ENCODE data around the gene EML6. TPM values are rescaled to one million over a fixed set of nuclear protein-coding genes. Genes with fewer than 3 reads are reported as not detected.

EML6 gene
- total and polyA plus RNA-seq, 10 of the 15 experiments (the other 5 are each of a cell fraction or from before 2014, with no cell fraction given): 0.09 to 0.67 (median 0.21) TPM

DNA sequence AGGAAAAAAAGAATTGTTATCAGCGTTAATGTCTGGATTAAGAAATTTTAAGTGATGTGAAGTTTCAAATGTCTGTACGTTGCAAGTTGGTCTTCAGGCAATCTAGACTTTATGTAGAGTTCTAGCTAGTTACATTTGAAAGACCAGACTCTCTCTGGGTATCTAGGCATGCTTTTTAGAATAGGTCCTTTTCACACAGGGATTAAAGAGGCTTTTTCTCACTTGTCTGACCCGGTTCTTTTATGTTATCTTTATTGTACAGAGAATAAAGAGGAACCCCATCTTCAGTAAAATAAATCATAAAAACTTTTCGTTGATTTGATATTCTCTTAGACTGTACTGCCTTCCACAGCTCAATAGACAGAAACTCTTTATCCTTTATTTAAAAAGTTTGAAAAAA, 8.5 kb upstream of the EML6 start:
- no peaks in the 10 kb centered on the region for H3K4me1 ChIP-seq (ENCODE audit: control insufficient read depth, insufficient read depth, low read length)
- SMC1A ChIA-PET (ENCODE audit: uncharacterized antibody, unreplicated experiment): interaction anchor here (1.1 to 2.0 kb wide), 3 partner anchors 12 to 49 kb away, joined by 3 to 6 read pairs (median 3); no protein-coding TSS in a partner anchor
- in situ Hi-C loops (cut with MboI) (loop anchor here (25.0 kb wide), 1 partner anchor 603 kb away; the partner anchor contains the start of gene ACYP2), intact Hi-C loops (cut with micrococcal nuclease; ENCODE audit: unreplicated experiment) (no loop called here)
- no peaks in the 10 kb centered on the region for H3K79me2 ChIP-seq (ENCODE audit: control insufficient read depth, insufficient read depth, low read length)
- no peak for FAIRE-seq
- no peak overlapping the region for H3K4me2 ChIP-seq (ENCODE audit: control insufficient read depth, insufficient read depth)
- DNase-seq (ENCODE audit: low read depth, low spot score): no peak
- H3K27me3 ChIP-seq (replicated peaks in 1 of 2; ENCODE audit: control insufficient read depth in 2 of 2, insufficient read depth in 2 of 2, low read length in 1 of 2): peaks cover 0 to 6% of the 10 kb centered on the region in 2 experiments
- H3K9me3 ChIP-seq (replicated peaks; ENCODE audit: control insufficient read depth, insufficient read depth, low read length): no peaks in the 10 kb centered on the region
- H4K20me1 ChIP-seq (ENCODE audit: control insufficient read depth, insufficient read depth): no peaks in the 10 kb centered on the region
- ATAC-seq: no peak
- no peaks in the 10 kb centered on the region for H3K36me3 ChIP-seq (ENCODE audit: control insufficient read depth in 2 of 2, insufficient read depth in 2 of 2, low read length in 1 of 2)
- no TSS peak for BruUV-seq (replicated peaks)
- RAD21 ChIA-PET (ENCODE audit: unreplicated experiment): interaction anchor here (0.9 kb wide), 1 partner anchor 36 kb away, joined by 3 read pairs; no protein-coding TSS in a partner anchor
- CTCF ChIA-PET: interaction anchor here (0.8 to 4.0 kb wide), 3 partner anchors 9 to 460 kb away, joined by 3 to 26 read pairs (median 5); no protein-coding TSS in a partner anchor
- H3K27ac ChIP-seq (ENCODE audit: control insufficient read depth, insufficient read depth): no peak overlapping the region
- H3K4me3 ChIP-seq: no peak overlapping the region
- TF ChIP-seq SMAD1 (IDR thresholded peaks at IDR 0.05; ENCODE audit: low read depth, partially characterized antibody) (no peak), RBBP5 (conservative IDR thresholded peaks at IDR 0.05) (no peak), TAF1 (IDR thresholded peaks at IDR 0.05; ENCODE audit: borderline replicate concordance, low read depth, low read length) (no peak), ZSCAN29 (IDR thresholded peaks at IDR 0.05) (no peak), NR2F1 (conservative IDR thresholded peaks at IDR 0.05) (no peak), ZZZ3 (IDR thresholded peaks at IDR 0.05; ENCODE audit: control insufficient read depth, insufficient read length, low read depth) (no peak), SUPT20H (IDR thresholded peaks at IDR 0.05; ENCODE audit: borderline replicate concordance, control insufficient read depth, low read depth, low read length) (no peak), HDAC6 (IDR thresholded peaks at IDR 0.05; ENCODE audit: unreplicated experiment) (no peak), SIX5 (IDR thresholded peaks at IDR 0.05; ENCODE audit: low read depth, low read length, severe bottlenecking) (no peak), BRCA1 (IDR thresholded peaks at IDR 0.05; ENCODE audit: low read depth, low read length) (no peak), IKZF2 (IDR thresholded peaks at IDR 0.05) (no peak), BCL11A (IDR thresholded peaks at IDR 0.05; ENCODE audit: low read depth, low read length) (no peak), NFXL1 (IDR thresholded peaks at IDR 0.05; ENCODE audit: borderline replicate concordance) (no peak), CHD2 (IDR thresholded peaks at IDR 0.05; ENCODE audit: borderline replicate concordance, low read depth, low read length) (no peak), YBX1 (IDR thresholded peaks at IDR 0.05) (no peak), HCFC1 (IDR thresholded peaks at IDR 0.05; ENCODE audit: low read length) (no peak), IKZF1 (conservative IDR thresholded peaks at IDR 0.05) (no peak)
- TF ChIP-seq, protein P1, sequence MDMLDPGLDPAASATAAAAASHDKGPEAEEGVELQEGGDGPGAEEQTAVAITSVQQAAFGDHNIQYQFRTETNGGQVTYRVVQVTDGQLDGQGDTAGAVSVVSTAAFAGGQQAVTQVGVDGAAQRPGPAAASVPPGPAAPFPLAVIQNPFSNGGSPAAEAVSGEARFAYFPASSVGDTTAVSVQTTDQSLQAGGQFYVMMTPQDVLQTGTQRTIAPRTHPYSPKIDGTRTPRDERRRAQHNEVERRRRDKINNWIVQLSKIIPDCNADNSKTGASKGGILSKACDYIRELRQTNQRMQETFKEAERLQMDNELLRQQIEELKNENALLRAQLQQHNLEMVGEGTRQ (IDR thresholded peaks at IDR 0.05; ENCODE audit: borderline replicate concordance, low read depth, low read length): no peak
- TF ChIP-seq, protein P2, sequence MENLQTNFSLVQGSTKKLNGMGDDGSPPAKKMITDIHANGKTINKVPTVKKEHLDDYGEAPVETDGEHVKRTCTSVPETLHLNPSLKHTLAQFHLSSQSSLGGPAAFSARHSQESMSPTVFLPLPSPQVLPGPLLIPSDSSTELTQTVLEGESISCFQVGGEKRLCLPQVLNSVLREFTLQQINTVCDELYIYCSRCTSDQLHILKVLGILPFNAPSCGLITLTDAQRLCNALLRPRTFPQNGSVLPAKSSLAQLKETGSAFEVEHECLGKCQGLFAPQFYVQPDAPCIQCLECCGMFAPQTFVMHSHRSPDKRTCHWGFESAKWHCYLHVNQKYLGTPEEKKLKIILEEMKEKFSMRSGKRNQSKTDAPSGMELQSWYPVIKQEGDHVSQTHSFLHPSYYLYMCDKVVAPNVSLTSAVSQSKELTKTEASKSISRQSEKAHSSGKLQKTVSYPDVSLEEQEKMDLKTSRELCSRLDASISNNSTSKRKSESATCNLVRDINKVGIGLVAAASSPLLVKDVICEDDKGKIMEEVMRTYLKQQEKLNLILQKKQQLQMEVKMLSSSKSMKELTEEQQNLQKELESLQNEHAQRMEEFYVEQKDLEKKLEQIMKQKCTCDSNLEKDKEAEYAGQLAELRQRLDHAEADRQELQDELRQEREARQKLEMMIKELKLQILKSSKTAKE (IDR thresholded peaks at IDR 0.05; ENCODE audit: low read depth, poor library complexity, severe bottlenecking): no peak
- TF ChIP-seq, protein P3, sequence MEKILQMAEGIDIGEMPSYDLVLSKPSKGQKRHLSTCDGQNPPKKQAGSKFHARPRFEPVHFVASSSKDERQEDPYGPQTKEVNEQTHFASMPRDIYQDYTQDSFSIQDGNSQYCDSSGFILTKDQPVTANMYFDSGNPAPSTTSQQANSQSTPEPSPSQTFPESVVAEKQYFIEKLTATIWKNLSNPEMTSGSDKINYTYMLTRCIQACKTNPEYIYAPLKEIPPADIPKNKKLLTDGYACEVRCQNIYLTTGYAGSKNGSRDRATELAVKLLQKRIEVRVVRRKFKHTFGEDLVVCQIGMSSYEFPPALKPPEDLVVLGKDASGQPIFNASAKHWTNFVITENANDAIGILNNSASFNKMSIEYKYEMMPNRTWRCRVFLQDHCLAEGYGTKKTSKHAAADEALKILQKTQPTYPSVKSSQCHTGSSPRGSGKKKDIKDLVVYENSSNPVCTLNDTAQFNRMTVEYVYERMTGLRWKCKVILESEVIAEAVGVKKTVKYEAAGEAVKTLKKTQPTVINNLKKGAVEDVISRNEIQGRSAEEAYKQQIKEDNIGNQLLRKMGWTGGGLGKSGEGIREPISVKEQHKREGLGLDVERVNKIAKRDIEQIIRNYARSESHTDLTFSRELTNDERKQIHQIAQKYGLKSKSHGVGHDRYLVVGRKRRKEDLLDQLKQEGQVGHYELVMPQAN (conservative IDR thresholded peaks at IDR 0.05): no peak
- WGBS (ENCODE audit: insufficient coverage, insufficient replicate concordance, low lambda C conversion rate, missing lambda C conversion rate): 27% methylated on average over 4 of the region's 4 CpGs
- no peak overlapping the region for H2AFZ ChIP-seq (ENCODE audit: control insufficient read depth, low read depth, low read length)
- POLR2A ChIA-PET: no interaction called here
- H3K9ac ChIP-seq (ENCODE audit: control insufficient read depth, insufficient read depth, low read length): no peak overlapping the region

Measured in GM12878 (cell line).